Liver (tissue), 9 donors: ENCODE results near the gene ITPK1. TPM values are rescaled to one million over a fixed set of nuclear protein-coding genes. Genes with fewer than 3 reads are reported as not detected.

Experiments used
- DNase-seq: peaks from one replicate; pipeline ENCODE4 v3.0.0-alpha.2; 2017; ENCODE audit warnings: low spot score
- H3K27ac ChIP-seq, 2 donors: one replicate each; pipeline ENCODE4 v1.7.0; 2013; ENCODE audit warnings: inconsistent platforms in 2 of 2, low read length in 2 of 2, control low read depth in 1 of 2, low read depth in 1 of 2, mild to moderate bottlenecking in 1 of 2
- H3K27me3 ChIP-seq, 4 donors: one replicate each; pipeline versions ENCODE4 v1.6.1 to v1.7.0; 2013; ENCODE audit warnings: low read length in 3 of 4, inconsistent platforms in 1 of 4, mild to moderate bottlenecking in 1 of 4, moderate library complexity in 1 of 4; ENCODE audit not compliant: control insufficient read depth in 4 of 4, insufficient read depth in 4 of 4
- H3K36me3 ChIP-seq, 4 donors: one replicate each; pipeline versions ENCODE4 v1.6.1 to v1.7.0; 2013; ENCODE audit warnings: low read length in 3 of 4, mild to moderate bottlenecking in 3 of 4, low read depth in 1 of 4, moderate library complexity in 1 of 4; ENCODE audit not compliant: control insufficient read depth in 4 of 4, insufficient read depth in 3 of 4
- H3K4me1 ChIP-seq, 4 donors: one replicate each; pipeline versions ENCODE4 v1.6.1 to v1.7.0; 2013; ENCODE audit warnings: low read length in 3 of 4, mild to moderate bottlenecking in 3 of 4, moderate library complexity in 1 of 4; ENCODE audit not compliant: control insufficient read depth in 4 of 4, insufficient read depth in 4 of 4
- H3K4me3 ChIP-seq, 3 donors: one replicate each; pipeline versions ENCODE4 v1.6.1 to v1.7.0; 2013; ENCODE audit warnings: low read length in 3 of 3, control low read depth in 1 of 3, low read depth in 1 of 3, mild to moderate bottlenecking in 1 of 3
- H3K9ac ChIP-seq, 2 donors: one replicate each; pipeline ENCODE4 v1.7.0; 2013; ENCODE audit warnings: low read length in 2 of 2, mild to moderate bottlenecking in 2 of 2, moderate library complexity in 2 of 2, control low read depth in 1 of 2, low read depth in 1 of 2
- H3K9me3 ChIP-seq, 4 donors: one replicate each; pipeline versions ENCODE4 v1.6.1 to v1.7.0; 2013; ENCODE audit warnings: low read length in 3 of 4; ENCODE audit not compliant: control insufficient read depth in 4 of 4
- EGR1 ChIP-seq, 2 donors: IDR thresholded peaks; 2 replicates each; pipeline ENCODE4 v1.6.1; 2016 to 2018; ENCODE audit warnings: antibody characterized with exemption in 2 of 2, low read depth in 2 of 2
- FOXA1 ChIP-seq: IDR thresholded peaks from 2 replicates; pipeline ENCODE4 v1.6.1; 2016; ENCODE audit warnings: antibody characterized with exemption
- FOXA2 ChIP-seq: IDR thresholded peaks from 2 replicates; pipeline ENCODE4 v1.6.1; 2016; ENCODE audit warnings: antibody characterized with exemption
- GABPA ChIP-seq, 2 donors: IDR thresholded peaks in 1 of 2; conservative IDR thresholded peaks in 1 of 2; 2 replicates each; pipeline ENCODE4 v1.6.1; 2016; ENCODE audit warnings: antibody characterized with exemption in 2 of 2, mild to moderate bottlenecking in 1 of 2, moderate library complexity in 1 of 2
- HNF4A ChIP-seq, 2 donors: conservative IDR thresholded peaks; 2 replicates each; pipeline ENCODE4 v1.6.1; 2016; ENCODE audit warnings: antibody characterized with exemption in 2 of 2, mild to moderate bottlenecking in 2 of 2
- HNF4G ChIP-seq: IDR thresholded peaks from 2 replicates; pipeline ENCODE4 v1.6.1; 2016; ENCODE audit warnings: antibody characterized with exemption
- JUND ChIP-seq, 2 donors: IDR thresholded peaks; 2 replicates each; pipeline ENCODE4 v1.6.1; 2016; ENCODE audit warnings: antibody characterized with exemption in 2 of 2
- MAX ChIP-seq: IDR thresholded peaks from 2 replicates; pipeline ENCODE4 v1.6.1; 2016; ENCODE audit warnings: antibody characterized with exemption
- NR2F2 ChIP-seq: IDR thresholded peaks from 2 replicates; pipeline ENCODE4 v1.6.1; 2016; ENCODE audit warnings: antibody characterized with exemption
- RAD21 ChIP-seq, 2 donors: IDR thresholded peaks; 2 replicates each; pipeline ENCODE4 v1.6.1; 2016; ENCODE audit warnings: antibody characterized with exemption in 2 of 2, mild to moderate bottlenecking in 2 of 2
- RXRA ChIP-seq, 2 donors: IDR thresholded peaks; 2 replicates each; pipeline ENCODE4 v1.6.1; 2017 to 2018; ENCODE audit warnings: antibody characterized with exemption in 2 of 2, mild to moderate bottlenecking in 1 of 2
- SP1 ChIP-seq: IDR thresholded peaks from 2 replicates; pipeline ENCODE4 v1.6.1; 2018; ENCODE audit warnings: antibody characterized with exemption, mild to moderate bottlenecking
- TAF1 ChIP-seq: conservative IDR thresholded peaks from 2 replicates; pipeline ENCODE4 v1.6.1; 2016; ENCODE audit warnings: antibody characterized with exemption, mild to moderate bottlenecking
- WGBS: extraction: QIAGEN DNeasy Blood & Tissue Kit; methylation state at CpG from one replicate; pipeline ENCODE4 v1.1.7; 2013; 5-methylcytosine and 5-hydroxymethylcytosine counted together
- polyA plus RNA-seq, 2 donors: library from polyadenylated mRNA; stranded (reverse) in 1 of 2; unstranded in 1 of 2; fragments of 200-250 nt in 1 of 2; fragments of >200 nt in 1 of 2; fragmentation: Nextera tagmentation in 1 of 2; extraction: Ambion mirVana in 1 of 2; gene quantifications; one replicate each; pipeline versions ENCODE4 v1.2.1 to v1.2.3, GENCODE V29; 2013 to 2015
- total RNA-seq, 2 donors: library from RNA; depleted of rRNA; stranded (reverse); fragments of >200 nt; gene quantifications; one replicate each; pipeline ENCODE4 v1.2.3, GENCODE V29; 2014
- TF ChIP-seq, protein P1 (sequence below): fragments of 150-350 bp; IDR thresholded peaks from 2 replicates; pipeline ENCODE4 v1.5.1; 2017; ENCODE audit warnings: improper control_type of control experiment, low read depth, low read length; ENCODE audit not compliant: missing input control
- TF ChIP-seq, protein P2 (sequence below): IDR thresholded peaks from 2 replicates; pipeline ENCODE4 v1.6.1; 2016; ENCODE audit warnings: antibody characterized with exemption, mild to moderate bottlenecking
- TF ChIP-seq, protein P3 (sequence below): IDR thresholded peaks from 2 replicates; pipeline ENCODE4 v1.6.1; 2016; ENCODE audit warnings: antibody characterized with exemption
- donor health status: healthy.
- donor health status: healthy.
- donor health status: healthy.
- donor health status: healthy.
- donor health status: healthy.

The ITPK1 gene
- total and polyA plus RNA-seq, 4 donors, result 9.0 to 41.2 (median 20.4) TPM

- Histone ChIP-seq H3K4me3 (no peak overlapping the region), H3K36me3 (peaks cover 5 to 37% (median 6%) of the 10 kb centered on the region in 4 donors), H3K27ac (no peak overlapping the region), H3K9ac (no peak overlapping the region), H3K4me1 (peaks cover 0 to 3% (median 1%) of the 10 kb centered on the region in 4 donors), H3K27me3 (no peaks in the 10 kb centered on the region), H3K9me3 (no peaks in the 10 kb centered on the region)
- 23% methylated on average over 18 of the region's 18 CpGs for WGBS
- peak; percentile 86 for DNase-seq
- no peak for TF ChIP-seq HNF4G
- TF ChIP-seq MAX, result no peak
- TF ChIP-seq RAD21 (IDR thresholded peaks at IDR 0.05), result peak; percentile 94 to 100
- TF ChIP-seq EGR1 (IDR thresholded peaks at IDR 0.05; ENCODE audit: low read depth in 2 of 2), result no peak
- TF ChIP-seq, protein P1, sequence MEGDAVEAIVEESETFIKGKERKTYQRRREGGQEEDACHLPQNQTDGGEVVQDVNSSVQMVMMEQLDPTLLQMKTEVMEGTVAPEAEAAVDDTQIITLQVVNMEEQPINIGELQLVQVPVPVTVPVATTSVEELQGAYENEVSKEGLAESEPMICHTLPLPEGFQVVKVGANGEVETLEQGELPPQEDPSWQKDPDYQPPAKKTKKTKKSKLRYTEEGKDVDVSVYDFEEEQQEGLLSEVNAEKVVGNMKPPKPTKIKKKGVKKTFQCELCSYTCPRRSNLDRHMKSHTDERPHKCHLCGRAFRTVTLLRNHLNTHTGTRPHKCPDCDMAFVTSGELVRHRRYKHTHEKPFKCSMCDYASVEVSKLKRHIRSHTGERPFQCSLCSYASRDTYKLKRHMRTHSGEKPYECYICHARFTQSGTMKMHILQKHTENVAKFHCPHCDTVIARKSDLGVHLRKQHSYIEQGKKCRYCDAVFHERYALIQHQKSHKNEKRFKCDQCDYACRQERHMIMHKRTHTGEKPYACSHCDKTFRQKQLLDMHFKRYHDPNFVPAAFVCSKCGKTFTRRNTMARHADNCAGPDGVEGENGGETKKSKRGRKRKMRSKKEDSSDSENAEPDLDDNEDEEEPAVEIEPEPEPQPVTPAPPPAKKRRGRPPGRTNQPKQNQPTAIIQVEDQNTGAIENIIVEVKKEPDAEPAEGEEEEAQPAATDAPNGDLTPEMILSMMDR, result peak; percentile 93
- TF ChIP-seq, protein P2, sequence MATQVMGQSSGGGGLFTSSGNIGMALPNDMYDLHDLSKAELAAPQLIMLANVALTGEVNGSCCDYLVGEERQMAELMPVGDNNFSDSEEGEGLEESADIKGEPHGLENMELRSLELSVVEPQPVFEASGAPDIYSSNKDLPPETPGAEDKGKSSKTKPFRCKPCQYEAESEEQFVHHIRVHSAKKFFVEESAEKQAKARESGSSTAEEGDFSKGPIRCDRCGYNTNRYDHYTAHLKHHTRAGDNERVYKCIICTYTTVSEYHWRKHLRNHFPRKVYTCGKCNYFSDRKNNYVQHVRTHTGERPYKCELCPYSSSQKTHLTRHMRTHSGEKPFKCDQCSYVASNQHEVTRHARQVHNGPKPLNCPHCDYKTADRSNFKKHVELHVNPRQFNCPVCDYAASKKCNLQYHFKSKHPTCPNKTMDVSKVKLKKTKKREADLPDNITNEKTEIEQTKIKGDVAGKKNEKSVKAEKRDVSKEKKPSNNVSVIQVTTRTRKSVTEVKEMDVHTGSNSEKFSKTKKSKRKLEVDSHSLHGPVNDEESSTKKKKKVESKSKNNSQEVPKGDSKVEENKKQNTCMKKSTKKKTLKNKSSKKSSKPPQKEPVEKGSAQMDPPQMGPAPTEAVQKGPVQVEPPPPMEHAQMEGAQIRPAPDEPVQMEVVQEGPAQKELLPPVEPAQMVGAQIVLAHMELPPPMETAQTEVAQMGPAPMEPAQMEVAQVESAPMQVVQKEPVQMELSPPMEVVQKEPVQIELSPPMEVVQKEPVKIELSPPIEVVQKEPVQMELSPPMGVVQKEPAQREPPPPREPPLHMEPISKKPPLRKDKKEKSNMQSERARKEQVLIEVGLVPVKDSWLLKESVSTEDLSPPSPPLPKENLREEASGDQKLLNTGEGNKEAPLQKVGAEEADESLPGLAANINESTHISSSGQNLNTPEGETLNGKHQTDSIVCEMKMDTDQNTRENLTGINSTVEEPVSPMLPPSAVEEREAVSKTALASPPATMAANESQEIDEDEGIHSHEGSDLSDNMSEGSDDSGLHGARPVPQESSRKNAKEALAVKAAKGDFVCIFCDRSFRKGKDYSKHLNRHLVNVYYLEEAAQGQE, result no peak
Observed at GRCh38 chr14:92951912-92952471, 163.7 kb downstream of the ITPK1 start.

DNA sequence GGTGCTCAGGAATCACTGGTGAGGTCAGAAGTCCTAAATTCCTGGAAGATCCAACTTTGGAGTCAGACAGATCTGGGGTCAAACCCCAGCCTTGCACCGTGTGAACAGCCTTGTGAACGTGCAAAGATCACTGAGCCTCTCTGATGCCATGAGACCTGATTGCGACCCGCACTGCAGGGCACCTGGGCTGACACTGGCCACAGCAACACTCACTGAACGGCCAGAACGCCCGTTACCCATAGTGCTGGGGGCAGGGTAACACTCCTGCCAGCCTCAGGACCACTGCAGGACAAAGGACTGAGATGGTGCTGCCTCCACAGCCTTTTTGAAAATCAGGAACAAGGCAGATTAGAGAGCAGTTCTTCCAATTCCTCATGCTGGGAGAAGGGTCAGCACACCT, 164.5 kb downstream of the ITPK1 start:
- Histone ChIP-seq H3K9ac (no peak overlapping the region), H3K27me3 (no peaks in the 10 kb centered on the region), H3K36me3 (peaks cover under 1 to 30% (median 4%) of the 10 kb centered on the region in 4 donors), H3K4me3 (no peak overlapping the region), H3K27ac (no peak overlapping the region), H3K4me1 (peaks cover 1 to 10% (median 7%) of the 10 kb centered on the region in 4 donors), H3K9me3 (no peaks in the 10 kb centered on the region)
- TF ChIP-seq TAF1 (no peak), JUND (IDR thresholded peaks at IDR 0.05) (no peak), GABPA (IDR thresholded peaks at IDR 0.05 in 1 of 2, conservative IDR thresholded peaks at IDR 0.05 in 1 of 2) (no peak), HNF4G (no peak), NR2F2 (no peak), HNF4A (conservative IDR thresholded peaks at IDR 0.05) (no peak), RAD21 (IDR thresholded peaks at IDR 0.05) (no peak), FOXA2 (no peak), SP1 (no peak), EGR1 (IDR thresholded peaks at IDR 0.05; ENCODE audit: low read depth in 2 of 2) (no peak), FOXA1 (no peak), RXRA (IDR thresholded peaks at IDR 0.05) (no peak)
- TF ChIP-seq, protein P3, sequence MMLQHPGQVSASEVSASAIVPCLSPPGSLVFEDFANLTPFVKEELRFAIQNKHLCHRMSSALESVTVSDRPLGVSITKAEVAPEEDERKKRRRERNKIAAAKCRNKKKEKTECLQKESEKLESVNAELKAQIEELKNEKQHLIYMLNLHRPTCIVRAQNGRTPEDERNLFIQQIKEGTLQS, result no peak
- DNase-seq, result no peak
- 64% methylated on average over 7 of the region's 7 CpGs for WGBS
